Astrocyte (in vitro differentiated cells and primary cell): ENCODE data around the gene CEP97. TPM values are rescaled to one million over a fixed set of nuclear protein-coding genes. Genes with fewer than 3 reads are reported as not detected.

ENCODE experiments used
- DNase-seq: peaks from one replicate; pipeline ENCODE4 v3.0.0-alpha.2; 2010; ENCODE audit warnings: low read depth
- FAIRE-seq: peaks from 2 replicates; lab custom pipeline; 2011; peaks lifted over from hg19 to GRCh38; lab: Jason Lieb, UNC
- H2AFZ ChIP-seq: 2 replicates; pipeline ENCODE4 v1.6.0; 2012; ENCODE audit warnings: low read depth, low read length, inconsistent platforms
- H3K27ac ChIP-seq: 2 replicates; pipeline ENCODE4 v1.5.1; 2011; ENCODE audit warnings: low read depth, low read length, inconsistent platforms
- H3K27me3 ChIP-seq: 2 replicates; pipeline ENCODE4 v1.6.0; 2011; ENCODE audit warnings: low read length, inconsistent platforms; ENCODE audit not compliant: insufficient read depth
- H3K36me3 ChIP-seq: 2 replicates; pipeline ENCODE4 v1.5.1; 2011; ENCODE audit warnings: low read length, inconsistent platforms; ENCODE audit not compliant: insufficient read depth
- H3K4me1 ChIP-seq: 2 replicates; pipeline ENCODE4 v1.5.1; 2011; ENCODE audit warnings: low read length, inconsistent platforms; ENCODE audit not compliant: insufficient read depth
- H3K4me2 ChIP-seq: 2 replicates; pipeline ENCODE4 v1.6.0; 2012; ENCODE audit warnings: low read length, inconsistent platforms
- H3K4me3 ChIP-seq: 2 replicates; pipeline ENCODE4 v1.5.1; 2011; ENCODE audit warnings: low read depth, mild to moderate bottlenecking, low read length, inconsistent platforms; ENCODE audit not compliant: insufficient read depth
- H3K79me2 ChIP-seq: 2 replicates; pipeline ENCODE4 v1.6.0; 2012; ENCODE audit warnings: mild to moderate bottlenecking, low read length, inconsistent platforms; ENCODE audit not compliant: insufficient read depth
- H3K9ac ChIP-seq: 2 replicates; pipeline ENCODE4 v1.6.0; 2012; ENCODE audit warnings: mild to moderate bottlenecking, low read length, inconsistent platforms
- H3K9me3 ChIP-seq: 2 replicates; pipeline ENCODE4 v1.5.1; 2012; ENCODE audit warnings: low read depth, mild to moderate bottlenecking, low read length, inconsistent platforms; ENCODE audit not compliant: insufficient read depth
- H4K20me1 ChIP-seq: 2 replicates; pipeline ENCODE4 v1.6.0; 2012; ENCODE audit warnings: low read length, inconsistent platforms; ENCODE audit not compliant: insufficient read depth
- H3K27ac Mint-ChIP-seq: one replicate; pipeline ENCODE4 v1.8.0; 2021; ENCODE audit warnings: mild to moderate bottlenecking, mixed read lengths; ENCODE audit not compliant: unreplicated experiment
- H3K27me3 Mint-ChIP-seq: one replicate; pipeline ENCODE4 v1.8.0; 2021; ENCODE audit warnings: low read depth, mixed read lengths; ENCODE audit not compliant: unreplicated experiment
- H3K36me3 Mint-ChIP-seq: one replicate; pipeline ENCODE4 v1.8.0; 2021; ENCODE audit warnings: low read depth, mixed read lengths; ENCODE audit not compliant: unreplicated experiment
- H3K4me1 Mint-ChIP-seq: one replicate; pipeline ENCODE4 v1.8.0; 2021; ENCODE audit warnings: low read depth, mixed read lengths; ENCODE audit not compliant: unreplicated experiment
- H3K4me3 Mint-ChIP-seq: one replicate; pipeline ENCODE4 v1.8.0; 2021; ENCODE audit warnings: mild to moderate bottlenecking, moderate library complexity, mixed read lengths; ENCODE audit not compliant: unreplicated experiment
- H3K9me3 Mint-ChIP-seq: one replicate; pipeline ENCODE4 v1.8.0; 2021; ENCODE audit warnings: mild to moderate bottlenecking, mixed read lengths; ENCODE audit not compliant: unreplicated experiment
- CTCF ChIP-seq: IDR thresholded peaks from 2 replicates; pipeline ENCODE4 v1.5.1; 2011; ENCODE audit warnings: low read depth, mild to moderate bottlenecking, inconsistent platforms, low read length, moderate library complexity; ENCODE audit not compliant: insufficient read depth
- EZH2 ChIP-seq: IDR thresholded peaks from 2 replicates; pipeline ENCODE4 v1.6.1; 2012; ENCODE audit warnings: mild to moderate bottlenecking, low read length, inconsistent platforms; ENCODE audit not compliant: insufficient read depth
- total RNA-seq: library from RNA; stranded (reverse); gene quantifications from 2 replicates; pipeline ENCODE4 v1.2.1, GENCODE V29; 2021

CEP97 gene
- total RNA-seq, 1 donor from 2014 or later = 11.5 TPM

GRCh38 chr3:101801174-101801573, 76.8 kb downstream of the CEP97 start:
- FAIRE-seq (no peak), DNase-seq (no peak)
- H3K4me3 ChIP-seq = no peak overlapping the region
- no peak overlapping the region for H2AFZ ChIP-seq
- Mint-ChIP-seq H3K27me3 (no peaks in the 10 kb centered on the region), H3K27ac (no peak overlapping the region), H3K9me3 (no peaks in the 10 kb centered on the region), H3K4me1 (no peaks in the 10 kb centered on the region), H3K36me3 (peaks cover 22% of the 10 kb centered on the region), H3K4me3 (no peak overlapping the region)
- H4K20me1 ChIP-seq = peaks cover 5% of the 10 kb centered on the region
- TF ChIP-seq EZH2 = no peak
- TF ChIP-seq CTCF = no peak
- no peaks in the 10 kb centered on the region for H3K27me3 ChIP-seq
- H3K9me3 ChIP-seq = no peaks in the 10 kb centered on the region
- H3K79me2 ChIP-seq = peaks cover 6% of the 10 kb centered on the region
- H3K4me2 ChIP-seq = no peak overlapping the region
- H3K36me3 ChIP-seq = peaks cover 4% of the 10 kb centered on the region
- H3K9ac ChIP-seq = no peak overlapping the region
- H3K4me1 ChIP-seq = peaks cover 3% of the 10 kb centered on the region
- H3K27ac ChIP-seq = no peak overlapping the region

DNA sequence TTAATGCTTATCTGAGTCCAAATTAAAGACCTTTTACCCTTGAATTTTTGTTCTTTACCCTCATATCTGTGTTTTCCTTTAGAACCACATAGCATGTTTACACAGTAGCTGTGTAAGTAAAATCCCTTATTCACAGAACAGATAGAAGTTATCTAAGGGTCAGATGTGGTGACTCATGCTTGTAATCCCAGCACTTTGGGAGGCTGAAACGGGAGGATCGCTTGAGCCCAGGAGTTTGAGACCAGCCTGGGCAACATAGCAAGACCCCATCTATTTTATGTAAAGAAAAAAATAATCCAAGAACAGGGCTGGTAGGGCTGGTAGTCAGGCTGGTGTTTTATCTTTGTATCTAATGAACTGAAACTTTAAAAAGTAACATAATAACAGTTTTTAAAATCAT, 77.8 kb downstream of the CEP97 start:
- Histone ChIP-seq H3K27me3 (no peaks in the 10 kb centered on the region), H3K4me2 (no peak overlapping the region), H3K4me3 (no peak overlapping the region), H3K9me3 (no peaks in the 10 kb centered on the region), H2AFZ (no peak overlapping the region), H3K9ac (no peak overlapping the region), H3K4me1 (no peaks in the 10 kb centered on the region), H3K36me3 (peaks cover 4% of the 10 kb centered on the region), H3K79me2 (peaks cover 3% of the 10 kb centered on the region), H4K20me1 (peaks cover 2% of the 10 kb centered on the region), H3K27ac (no peak overlapping the region)
- H3K27ac Mint-ChIP-seq = no peak overlapping the region
- H3K4me3 Mint-ChIP-seq = no peak overlapping the region
- H3K36me3 Mint-ChIP-seq = peaks cover 22% of the 10 kb centered on the region
- H3K27me3 Mint-ChIP-seq = no peaks in the 10 kb centered on the region
- no peaks in the 10 kb centered on the region for H3K9me3 Mint-ChIP-seq
- H3K4me1 Mint-ChIP-seq = no peaks in the 10 kb centered on the region
- DNase-seq (no peak), FAIRE-seq (no peak)
- no peak for TF ChIP-seq CTCF
- TF ChIP-seq EZH2 = no peak

- H3K36me3 Mint-ChIP-seq = peaks cover 18% of the 10 kb centered on the region
- DNase-seq = peak; percentile 53
- no peak overlapping the region for H3K4me3 Mint-ChIP-seq
These were observed 78.9 kb downstream of the CEP97 start for GRCh38 chr3:101803173-101803782.

More at GRCh38 chr3:101803173-101803782, 78.9 kb downstream of the CEP97 start:
- no peak overlapping the region for H3K4me2 ChIP-seq
- H4K20me1 ChIP-seq = peaks cover 2% of the 10 kb centered on the region
- no peaks in the 10 kb centered on the region for H3K9me3 Mint-ChIP-seq
- no peak overlapping the region for H2AFZ ChIP-seq
- H3K9ac ChIP-seq = no peak overlapping the region
- no peaks in the 10 kb centered on the region for H3K79me2 ChIP-seq
- H3K27me3 Mint-ChIP-seq = no peaks in the 10 kb centered on the region
- TF ChIP-seq EZH2 = no peak
- TF ChIP-seq CTCF = peak; percentile 93
- H3K9me3 ChIP-seq = no peaks in the 10 kb centered on the region
- no peaks in the 10 kb centered on the region for H3K4me1 Mint-ChIP-seq
- peak; percentile 72 for FAIRE-seq
- no peak overlapping the region for H3K27ac ChIP-seq
- H3K4me1 ChIP-seq = no peaks in the 10 kb centered on the region
- no peak overlapping the region for H3K4me3 ChIP-seq
- no peaks in the 10 kb centered on the region for H3K27me3 ChIP-seq
- H3K36me3 ChIP-seq = peaks cover 4% of the 10 kb centered on the region
- H3K27ac Mint-ChIP-seq = no peak overlapping the region
